Ishikawa (cell line): ENCODE results near the gene YWHAQ.

ENCODE experiments used
- CEBPB ChIP-seq: IDR thresholded peaks from 2 replicates; pipeline ENCODE4 v1.6.1; 2012
- CREB1 ChIP-seq: IDR thresholded peaks from 2 replicates; pipeline ENCODE4 v1.6.1; 2012; ENCODE audit warnings: low read depth
- EGR1 ChIP-seq: IDR thresholded peaks from 2 replicates; pipeline ENCODE4 v1.6.1; 2012
- EP300 ChIP-seq: IDR thresholded peaks from 2 replicates; pipeline ENCODE4 v1.6.1; 2012; ENCODE audit warnings: borderline replicate concordance
- FOXM1 ChIP-seq: IDR thresholded peaks from 2 replicates; pipeline ENCODE4 v1.6.1; 2012; ENCODE audit warnings: low read depth, borderline replicate concordance
- MAX ChIP-seq: IDR thresholded peaks from 2 replicates; pipeline ENCODE4 v1.6.1; 2012
- NFIC ChIP-seq: IDR thresholded peaks from 2 replicates; pipeline ENCODE4 v1.6.1; 2012
- RAD21 ChIP-seq: IDR thresholded peaks from 2 replicates; pipeline ENCODE4 v1.6.1; 2012; ENCODE audit warnings: low read depth
- REST ChIP-seq: IDR thresholded peaks from 2 replicates; pipeline ENCODE4 v1.6.1; 2012; ENCODE audit warnings: low read depth, mild to moderate bottlenecking
- TAF1 ChIP-seq: IDR thresholded peaks from 2 replicates; pipeline ENCODE4 v1.6.1; 2012; ENCODE audit warnings: low read depth, mild to moderate bottlenecking
- TCF12 ChIP-seq: IDR thresholded peaks from 2 replicates; pipeline ENCODE4 v1.6.1; 2012; ENCODE audit warnings: low read depth
- TEAD4 ChIP-seq: IDR thresholded peaks from 2 replicates; pipeline ENCODE4 v1.6.1; 2012
- USF1 ChIP-seq: IDR thresholded peaks from 2 replicates; pipeline ENCODE4 v1.6.1; 2012
- YY1 ChIP-seq: IDR thresholded peaks from 2 replicates; pipeline ENCODE4 v1.6.1; 2012; ENCODE audit warnings: low read depth
- ZBTB7A ChIP-seq: IDR thresholded peaks from 2 replicates; pipeline ENCODE4 v1.6.1; 2012; ENCODE audit warnings: low read depth

YWHAQ gene

GRCh38 chr2:9668687-9669345, 38.0 kb upstream of the YWHAQ start:
- TF ChIP-seq TAF1 (no peak), REST (peak; percentile 24; the same call in 1 of the 2 replicates), NFIC (peak; percentile 59), TEAD4 (no peak)

- no peak for TF ChIP-seq YY1
- TF ChIP-seq CEBPB, result no peak
- TF ChIP-seq CREB1, result no peak
- TF ChIP-seq EP300, result no peak
- no peak for TF ChIP-seq TCF12
- no peak for TF ChIP-seq RAD21
- no peak for TF ChIP-seq MAX
Measured at GRCh38 chr2:9667826-9668225, 37.0 kb upstream of the YWHAQ start.

GRCh38 chr2:9666306-9666705, 35.5 kb upstream of the YWHAQ start:
- no peak for TF ChIP-seq REST
- no peak for TF ChIP-seq CREB1
- no peak for TF ChIP-seq CEBPB
- no peak for TF ChIP-seq FOXM1
- no peak for TF ChIP-seq EGR1
- TF ChIP-seq YY1, result no peak
- no peak for TF ChIP-seq NFIC

- TF ChIP-seq TEAD4, result no peak
- no peak for TF ChIP-seq EGR1
- no peak for TF ChIP-seq REST
- no peak for TF ChIP-seq EP300
- no peak for TF ChIP-seq YY1
- no peak for TF ChIP-seq NFIC
- TF ChIP-seq USF1, result no peak
- no peak for TF ChIP-seq RAD21
- TF ChIP-seq CEBPB, result no peak
- TF ChIP-seq MAX, result no peak
- TF ChIP-seq ZBTB7A, result no peak
- TF ChIP-seq CREB1, result no peak
- no peak for TF ChIP-seq TCF12
- TF ChIP-seq FOXM1, result no peak
- no peak for TF ChIP-seq TAF1
Measured at GRCh38 chr2:9665898-9666297, 35.1 kb upstream of the YWHAQ start.

GRCh38 chr2:9664365-9664764, 33.6 kb upstream of the YWHAQ start:
- no peak for TF ChIP-seq FOXM1
- no peak for TF ChIP-seq RAD21
